K562 (cell line): ENCODE results near the gene INTS1. TPM values are rescaled to one million over a fixed set of nuclear protein-coding genes. Genes with fewer than 3 reads are reported as not detected.

Experiments used
- DDX20 ChIP-seq: fragments of 450-650 bp; IDR thresholded peaks from 2 replicates; pipeline ENCODE4 v1.6.1; 2016; ENCODE audit warnings: missing genetic modification characterization, low read depth, mild to moderate bottlenecking, missing compliant biosample characterization, moderate library complexity
- EP300 ChIP-seq: IDR thresholded peaks from 2 replicates; pipeline ENCODE4 v1.6.1; 2012; ENCODE audit warnings: low read length, improper control_type of control experiment
- ESRRA ChIP-seq: fragments of 450-650 bp; IDR thresholded peaks from 2 replicates; pipeline ENCODE4 v1.6.1; 2014; ENCODE audit warnings: low read depth, mild to moderate bottlenecking, moderate library complexity, borderline replicate concordance
- FOXM1 ChIP-seq, 2 experiments: fragments of 450-650 bp in 1 of 2; sonication (generic) in 1 of 2; formaldehyde crosslinking in 1 of 2; IDR thresholded peaks; 2 replicates each; pipeline versions ENCODE4 v1.6.1 to v1.9.0; 2017 to 2022; ENCODE audit warnings: low read depth in 2 of 2, mild to moderate bottlenecking in 2 of 2, missing genetic modification reagents in 1 of 2, moderate library complexity in 1 of 2
- NRF1 ChIP-seq, 2 experiments: fragments of 450-650 bp; IDR thresholded peaks in 1 of 2; conservative IDR thresholded peaks in 1 of 2; 2 replicates each; pipeline ENCODE4 v1.6.1; 2014; ENCODE audit warnings: mild to moderate bottlenecking in 2 of 2
- PCBP1 ChIP-seq: fragments of 200-400 bp; formaldehyde crosslinking; IDR thresholded peaks from 2 replicates; pipeline ENCODE4 v1.6.1; 2018; ENCODE audit warnings: mild to moderate bottlenecking, low read depth, low read length; ENCODE audit not compliant: poor library complexity, severe bottlenecking
- RNF2 ChIP-seq: sonication (generic); IDR thresholded peaks from 2 replicates; pipeline ENCODE4 v1.6.1; 2016
- STAG1 ChIP-seq: sonication (generic); formaldehyde crosslinking; IDR thresholded peaks from 2 replicates; pipeline ENCODE4 v1.5.0; 2020; ENCODE audit warnings: missing genetic modification reagents, borderline replicate concordance
- ZBTB1 ChIP-seq: sonication (generic); formaldehyde crosslinking; IDR thresholded peaks from 2 replicates; pipeline ENCODE4 v1.8.1; 2023; ENCODE audit warnings: missing genetic modification reagents, low read depth, mild to moderate bottlenecking, borderline replicate concordance
- ZNF232 ChIP-seq: sonication (generic); formaldehyde crosslinking; IDR thresholded peaks from 2 replicates; pipeline ENCODE4 v1.8.0; 2022; ENCODE audit warnings: mild to moderate bottlenecking, missing genetic modification reagents
- ZNF695 ChIP-seq: fragments of 450-650 bp; formaldehyde crosslinking; IDR thresholded peaks from 2 replicates; pipeline ENCODE4 v1.4.0; 2020; ENCODE audit warnings: mild to moderate bottlenecking, moderate library complexity
- ZNF780A ChIP-seq: fragments of 250-450 bp; sonication (Bioruptor Pico); IDR thresholded peaks from 2 replicates; pipeline ENCODE4 v1.5.0; 2021; ENCODE audit warnings: mild to moderate bottlenecking
- polyA plus RNA-seq, 8 experiments: library from polyadenylated mRNA; depleted of rRNA in 4 of 8; stranded (reverse) in 5 of 8; unstranded in 3 of 8; fragments of >200 nt; fragmentation: Nextera tagmentation in 2 of 8; fragmentation: Illumina TruSeq in 1 of 8; extraction: Ambion mirVana in 2 of 8; extraction: Trizol in 1 of 8; gene quantifications; 2 replicates each; pipeline versions ENCODE4 v1.2.1 to v1.2.3, GENCODE V29; 2011 to 2014; ENCODE audit warnings: inconsistent platforms in 1 of 8, missing spikeins in 1 of 8
- total RNA-seq, 7 experiments: library from RNA; depleted of rRNA in 6 of 7; stranded (reverse); fragments of >200 nt in 6 of 7; fragmentation: Illumina TruSeq in 2 of 7; extraction: Trizol in 2 of 7; gene quantifications; 2 replicates each; pipeline versions ENCODE4 v1.2.1 to v1.2.3, GENCODE V29; 2011 to 2021; ENCODE audit warnings: low replicate concordance in 1 of 7
- TF ChIP-seq, protein P1 (sequence below): fragments of 450-650 bp; IDR thresholded peaks from 2 replicates; pipeline ENCODE4 v1.6.1; 2017; ENCODE audit warnings: antibody characterized with exemption, mild to moderate bottlenecking
- TF ChIP-seq, protein P2 (sequence below), 2 experiments: IDR thresholded peaks; 2 replicates each; pipeline ENCODE4 v1.6.1; 2011; ENCODE audit warnings: borderline replicate concordance in 1 of 2, control low read depth in 1 of 2, low read depth in 1 of 2, low read length in 1 of 2, mild to moderate bottlenecking in 1 of 2, mixed read lengths in 1 of 2, moderate library complexity in 1 of 2; ENCODE audit not compliant: insufficient read depth in 1 of 2, insufficient read length in 1 of 2, poor library complexity in 1 of 2, severe bottlenecking in 1 of 2; ENCODE audit errors: extremely low read depth in 1 of 2

INTS1 gene
- total and polyA plus RNA-seq, 9 of the 15 experiments (the other 6 are each of a cell fraction or from before 2014, with no cell fraction given) = 0.34 to 119 (median 18.5) TPM

DNA sequence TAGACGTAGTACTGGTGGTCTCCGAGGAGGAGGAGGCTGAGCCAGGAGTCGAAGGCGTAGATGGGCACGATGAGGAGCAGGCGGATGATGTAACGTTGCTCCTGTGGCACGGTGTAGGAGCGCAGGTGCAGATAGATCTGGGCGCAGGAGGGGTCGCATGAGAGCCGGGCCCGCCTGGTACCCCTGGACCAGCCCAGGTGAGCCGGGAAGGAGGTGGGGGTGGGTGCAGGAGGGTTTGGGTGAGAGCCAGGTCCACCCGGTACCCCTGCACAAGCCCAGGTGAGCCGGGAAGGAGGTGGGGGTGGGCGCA, 46.6 kb upstream of the INTS1 start (continued):
- TF ChIP-seq, protein P1, sequence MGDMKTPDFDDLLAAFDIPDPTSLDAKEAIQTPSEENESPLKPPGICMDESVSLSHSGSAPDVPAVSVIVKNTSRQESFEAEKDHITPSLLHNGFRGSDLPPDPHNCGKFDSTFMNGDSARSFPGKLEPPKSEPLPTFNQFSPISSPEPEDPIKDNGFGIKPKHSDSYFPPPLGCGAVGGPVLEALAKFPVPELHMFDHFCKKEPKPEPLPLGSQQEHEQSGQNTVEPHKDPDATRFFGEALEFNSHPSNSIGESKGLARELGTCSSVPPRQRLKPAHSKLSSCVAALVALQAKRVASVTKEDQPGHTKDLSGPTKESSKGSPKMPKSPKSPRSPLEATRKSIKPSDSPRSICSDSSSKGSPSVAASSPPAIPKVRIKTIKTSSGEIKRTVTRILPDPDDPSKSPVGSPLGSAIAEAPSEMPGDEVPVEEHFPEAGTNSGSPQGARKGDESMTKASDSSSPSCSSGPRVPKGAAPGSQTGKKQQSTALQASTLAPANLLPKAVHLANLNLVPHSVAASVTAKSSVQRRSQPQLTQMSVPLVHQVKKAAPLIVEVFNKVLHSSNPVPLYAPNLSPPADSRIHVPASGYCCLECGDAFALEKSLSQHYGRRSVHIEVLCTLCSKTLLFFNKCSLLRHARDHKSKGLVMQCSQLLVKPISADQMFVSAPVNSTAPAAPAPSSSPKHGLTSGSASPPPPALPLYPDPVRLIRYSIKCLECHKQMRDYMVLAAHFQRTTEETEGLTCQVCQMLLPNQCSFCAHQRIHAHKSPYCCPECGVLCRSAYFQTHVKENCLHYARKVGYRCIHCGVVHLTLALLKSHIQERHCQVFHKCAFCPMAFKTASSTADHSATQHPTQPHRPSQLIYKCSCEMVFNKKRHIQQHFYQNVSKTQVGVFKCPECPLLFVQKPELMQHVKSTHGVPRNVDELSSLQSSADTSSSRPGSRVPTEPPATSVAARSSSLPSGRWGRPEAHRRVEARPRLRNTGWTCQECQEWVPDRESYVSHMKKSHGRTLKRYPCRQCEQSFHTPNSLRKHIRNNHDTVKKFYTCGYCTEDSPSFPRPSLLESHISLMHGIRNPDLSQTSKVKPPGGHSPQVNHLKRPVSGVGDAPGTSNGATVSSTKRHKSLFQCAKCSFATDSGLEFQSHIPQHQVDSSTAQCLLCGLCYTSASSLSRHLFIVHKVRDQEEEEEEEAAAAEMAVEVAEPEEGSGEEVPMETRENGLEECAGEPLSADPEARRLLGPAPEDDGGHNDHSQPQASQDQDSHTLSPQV = no peak
- TF ChIP-seq ZNF780A (CRISPR knock-in tag) (no peak), EP300 (no peak), ZBTB1 (CRISPR knock-in tag) (no peak), FOXM1 (IDR thresholded peaks at IDR 0.05; ENCODE audit: low read depth) (no peak), FOXM1 (CRISPR knock-in tag; IDR thresholded peaks at IDR 0.05; ENCODE audit: low read depth) (no peak), NRF1 (conservative IDR thresholded peaks at IDR 0.05 in 1 of 2, IDR thresholded peaks at IDR 0.05 in 1 of 2) (no peak), ESRRA (no peak), ZNF232 (CRISPR knock-in tag) (no peak), RNF2 (no peak), DDX20 (tag) (no peak), PCBP1 (no peak), ZNF695 (CRISPR knock-in tag) (no peak), STAG1 (CRISPR knock-in tag) (no peak)
- TF ChIP-seq, protein P2, sequence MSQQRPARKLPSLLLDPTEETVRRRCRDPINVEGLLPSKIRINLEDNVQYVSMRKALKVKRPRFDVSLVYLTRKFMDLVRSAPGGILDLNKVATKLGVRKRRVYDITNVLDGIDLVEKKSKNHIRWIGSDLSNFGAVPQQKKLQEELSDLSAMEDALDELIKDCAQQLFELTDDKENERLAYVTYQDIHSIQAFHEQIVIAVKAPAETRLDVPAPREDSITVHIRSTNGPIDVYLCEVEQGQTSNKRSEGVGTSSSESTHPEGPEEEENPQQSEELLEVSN (IDR thresholded peaks at IDR 0.05; ENCODE audit: borderline replicate concordance in 1 of 2, extremely low read depth in 1 of 2, insufficient read depth in 1 of 2, insufficient read length in 1 of 2, low read depth in 1 of 2, low read length in 1 of 2, poor library complexity in 1 of 2, severe bottlenecking in 1 of 2) = no peak
